ENCODE data around the gene PARP8. TPM values are rescaled to one million over a fixed set of nuclear protein-coding genes. Genes with fewer than 3 reads are reported as not detected.
"Not testable (repeated sequence)": the region's sequence is repeated elsewhere in the genome, so short reads cannot be mapped to it uniquely, and the experiment has no call there.

PARP8 gene
- polyA plus RNA-seq, 1 experiment: 25.1 TPM

DNA sequence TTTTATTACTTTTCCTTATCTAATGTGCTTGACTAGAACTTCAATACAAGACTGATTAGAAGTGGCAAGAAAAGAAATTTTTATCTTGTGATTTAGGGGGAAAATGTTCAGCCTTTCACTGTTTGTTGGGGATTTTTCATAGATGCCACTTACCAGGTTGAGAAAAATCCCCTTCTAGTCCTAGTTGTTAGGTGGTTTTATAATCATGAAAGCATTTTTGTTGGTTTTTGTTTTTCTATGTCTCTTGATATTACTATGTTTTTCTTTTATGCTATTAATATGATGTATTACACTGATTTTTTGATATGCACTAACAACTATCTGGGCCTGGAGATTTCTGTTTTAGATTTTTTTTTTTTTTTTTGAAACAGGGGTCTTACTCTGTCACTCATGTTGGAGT is 134.0 kb downstream of the PARP8 start:
- no peaks in the 10 kb centered on the region for H3K27me3 ChIP-seq (ENCODE audit: control insufficient read depth, insufficient read depth, low read length)
- no peak overlapping the region for H3K27ac ChIP-seq (ENCODE audit: low read depth, low read length)
- H3K4me3 ChIP-seq (ENCODE audit: low read depth, low read length): no peak overlapping the region
- TF ChIP-seq, protein P1, sequence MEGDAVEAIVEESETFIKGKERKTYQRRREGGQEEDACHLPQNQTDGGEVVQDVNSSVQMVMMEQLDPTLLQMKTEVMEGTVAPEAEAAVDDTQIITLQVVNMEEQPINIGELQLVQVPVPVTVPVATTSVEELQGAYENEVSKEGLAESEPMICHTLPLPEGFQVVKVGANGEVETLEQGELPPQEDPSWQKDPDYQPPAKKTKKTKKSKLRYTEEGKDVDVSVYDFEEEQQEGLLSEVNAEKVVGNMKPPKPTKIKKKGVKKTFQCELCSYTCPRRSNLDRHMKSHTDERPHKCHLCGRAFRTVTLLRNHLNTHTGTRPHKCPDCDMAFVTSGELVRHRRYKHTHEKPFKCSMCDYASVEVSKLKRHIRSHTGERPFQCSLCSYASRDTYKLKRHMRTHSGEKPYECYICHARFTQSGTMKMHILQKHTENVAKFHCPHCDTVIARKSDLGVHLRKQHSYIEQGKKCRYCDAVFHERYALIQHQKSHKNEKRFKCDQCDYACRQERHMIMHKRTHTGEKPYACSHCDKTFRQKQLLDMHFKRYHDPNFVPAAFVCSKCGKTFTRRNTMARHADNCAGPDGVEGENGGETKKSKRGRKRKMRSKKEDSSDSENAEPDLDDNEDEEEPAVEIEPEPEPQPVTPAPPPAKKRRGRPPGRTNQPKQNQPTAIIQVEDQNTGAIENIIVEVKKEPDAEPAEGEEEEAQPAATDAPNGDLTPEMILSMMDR (IDR thresholded peaks at IDR 0.05; ENCODE audit: low read depth, low read length): no peak
- POLR2A ChIA-PET: no interaction called here
- H3K9me3 ChIP-seq (ENCODE audit: control insufficient read depth, insufficient read depth, low read length): no peaks in the 10 kb centered on the region
- no peak for DNase-seq (ENCODE audit: low read depth, low spot score)
- CTCF ChIA-PET: no interaction called here

DNA sequence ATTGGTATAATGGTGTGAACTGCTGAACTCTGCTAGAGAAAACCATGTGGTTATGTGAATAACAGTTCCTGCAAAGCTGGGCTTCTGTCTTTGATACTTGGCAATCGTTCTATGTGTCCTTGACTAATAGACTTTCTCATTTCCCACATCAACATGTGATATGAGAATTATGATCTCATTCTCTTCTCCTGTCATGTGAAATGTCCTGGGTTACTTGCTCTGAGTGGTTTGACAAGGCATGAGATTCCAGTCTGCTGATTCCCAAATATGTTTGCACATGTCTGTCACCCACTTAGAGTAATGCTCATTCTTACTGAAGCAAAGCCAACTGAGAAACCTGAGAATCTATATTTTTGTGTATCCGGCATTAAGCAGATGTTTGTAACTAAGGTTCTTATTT is 141.2 kb downstream of the PARP8 start:
- H3K9me3 ChIP-seq (ENCODE audit: control insufficient read depth, insufficient read depth, low read length): no peaks in the 10 kb centered on the region
- TF ChIP-seq, protein P1 (IDR thresholded peaks at IDR 0.05; ENCODE audit: low read depth, low read length): no peak
- CTCF ChIA-PET: no interaction called here
- no peak overlapping the region for H3K4me3 ChIP-seq (ENCODE audit: low read depth, low read length)
- POLR2A ChIA-PET: no interaction called here
- no peaks in the 10 kb centered on the region for H3K27me3 ChIP-seq (ENCODE audit: control insufficient read depth, insufficient read depth, low read length)
- DNase-seq (ENCODE audit: low read depth, low spot score): no peak
- H3K27ac ChIP-seq (ENCODE audit: low read depth, low read length): no peak overlapping the region

DNA sequence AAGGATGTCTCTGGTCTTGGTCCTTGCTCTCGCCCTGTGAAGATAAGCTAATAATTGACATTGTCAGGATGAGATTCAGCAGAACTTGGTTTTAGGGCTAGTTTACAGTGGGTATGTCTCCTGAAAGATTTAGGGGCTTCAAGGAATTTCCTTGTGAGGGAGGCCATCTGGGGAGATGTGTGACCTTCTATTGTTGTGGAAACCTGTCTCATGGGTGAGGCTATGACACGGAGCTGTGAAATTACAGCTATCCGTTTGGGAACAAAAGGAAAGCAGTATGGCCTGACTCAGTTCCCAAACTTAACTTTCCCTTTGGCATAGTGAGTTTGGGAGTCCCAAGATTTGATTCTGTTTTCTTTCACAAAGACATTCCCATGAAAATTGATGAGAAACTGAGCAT is 142.0 kb downstream of the PARP8 start:
- DNase-seq (ENCODE audit: low read depth, low spot score): no peak
- no peak overlapping the region for H3K27ac ChIP-seq (ENCODE audit: low read depth, low read length)
- TF ChIP-seq, protein P1 (IDR thresholded peaks at IDR 0.05; ENCODE audit: low read depth, low read length): no peak
- no peaks in the 10 kb centered on the region for H3K27me3 ChIP-seq (ENCODE audit: control insufficient read depth, insufficient read depth, low read length)
- H3K4me3 ChIP-seq (ENCODE audit: low read depth, low read length): no peak overlapping the region
- ChIA-PET CTCF (no interaction called here), POLR2A (no interaction called here)
- H3K9me3 ChIP-seq (ENCODE audit: control insufficient read depth, insufficient read depth, low read length): no peaks in the 10 kb centered on the region

DNA sequence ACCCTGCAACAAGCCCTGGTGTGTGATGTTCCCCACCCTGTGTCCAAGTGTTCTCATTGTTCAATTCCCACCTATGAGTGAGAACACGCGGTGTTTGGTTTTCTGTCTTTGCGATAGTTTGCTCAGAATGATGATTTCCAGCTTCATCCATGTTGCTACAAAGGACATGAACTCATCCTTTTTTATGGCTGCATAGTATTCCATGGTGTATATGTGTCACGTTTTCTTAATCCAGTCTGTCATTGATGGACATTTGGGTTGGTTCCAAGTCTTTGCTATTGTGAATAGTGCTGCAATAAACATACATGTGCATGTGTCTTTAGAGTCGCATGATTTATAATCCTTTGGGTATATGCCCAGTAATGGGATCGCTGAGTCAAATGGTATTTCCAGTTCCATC is 145.3 kb downstream of the PARP8 start:
- H3K27me3 ChIP-seq (ENCODE audit: control insufficient read depth, insufficient read depth, low read length); H3K27ac ChIP-seq (ENCODE audit: low read depth, low read length); H3K9me3 ChIP-seq (ENCODE audit: control insufficient read depth, insufficient read depth, low read length); H3K4me3 ChIP-seq (ENCODE audit: low read depth, low read length); DNase-seq (ENCODE audit: low read depth, low spot score); CTCF ChIA-PET; POLR2A ChIA-PET: not testable (repeated sequence)

DNA sequence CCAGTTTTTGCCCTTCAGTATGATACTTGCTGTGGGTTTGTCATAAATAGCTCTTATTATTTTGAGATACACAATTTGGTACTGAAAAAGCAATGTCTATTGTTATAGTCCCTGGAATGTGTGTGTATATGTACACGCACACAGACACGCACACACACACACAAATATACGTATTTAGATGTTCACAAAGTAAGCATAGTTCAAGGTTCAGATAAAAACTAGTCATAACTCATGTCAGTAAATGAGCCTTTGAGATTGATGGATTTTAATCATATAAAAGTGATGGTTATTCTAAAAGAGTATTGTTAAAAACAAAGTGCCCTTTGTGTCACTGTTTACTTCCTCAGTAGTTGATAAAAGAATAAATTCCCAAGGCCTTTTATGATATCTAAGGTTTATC is 147.3 kb downstream of the PARP8 start:
- no peaks in the 10 kb centered on the region for H3K27me3 ChIP-seq (ENCODE audit: control insufficient read depth, insufficient read depth, low read length)
- ChIA-PET CTCF (no interaction called here), POLR2A (no interaction called here)
- no peak overlapping the region for H3K27ac ChIP-seq (ENCODE audit: low read depth, low read length)
- no peak overlapping the region for H3K4me3 ChIP-seq (ENCODE audit: low read depth, low read length)
- no peak for DNase-seq (ENCODE audit: low read depth, low spot score)
- H3K9me3 ChIP-seq (ENCODE audit: control insufficient read depth, insufficient read depth, low read length): no peaks in the 10 kb centered on the region
- TF ChIP-seq, protein P1 (IDR thresholded peaks at IDR 0.05; ENCODE audit: low read depth, low read length): no peak

DNA sequence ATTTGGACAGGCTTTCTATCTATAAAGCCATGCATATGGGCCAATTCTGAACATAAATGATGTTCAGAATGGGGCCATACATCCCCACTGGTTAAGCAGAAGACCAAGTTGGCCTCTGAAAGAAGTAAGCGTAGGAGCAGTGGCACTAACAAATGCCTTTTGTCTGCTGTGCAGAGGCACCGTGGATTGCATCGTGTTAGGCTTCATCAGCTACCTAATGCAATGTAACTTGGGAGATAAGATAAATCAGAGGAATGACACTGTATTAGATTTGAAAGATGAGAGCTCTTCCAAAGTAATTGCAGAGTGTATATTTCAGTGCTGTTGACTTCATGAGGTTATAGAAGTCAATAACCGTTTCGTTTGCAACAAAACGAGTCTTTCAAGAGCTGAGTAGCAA is 148.1 kb downstream of the PARP8 start:
- Histone ChIP-seq H3K27me3 (ENCODE audit: control insufficient read depth, insufficient read depth, low read length) (no peaks in the 10 kb centered on the region), H3K9me3 (ENCODE audit: control insufficient read depth, insufficient read depth, low read length) (no peaks in the 10 kb centered on the region), H3K4me3 (ENCODE audit: low read depth, low read length) (no peak overlapping the region), H3K27ac (ENCODE audit: low read depth, low read length) (no peak overlapping the region)
- DNase-seq (ENCODE audit: low read depth, low spot score): no peak
- POLR2A ChIA-PET: no interaction called here
- TF ChIP-seq, protein P1 (IDR thresholded peaks at IDR 0.05; ENCODE audit: low read depth, low read length): no peak
- CTCF ChIA-PET: no interaction called here
